CD4-positive, alpha-beta T cell treated with Interleukin-15 for 1 hour (primary cell): ENCODE results near the gene ADAMTS3.

ENCODE experiments used
- DNase-seq: peaks from one replicate; pipeline ENCODE4 v3.0.0-alpha.2; 2020

Gene ADAMTS3

GRCh38 chr4:72391281-72391680 is 177.7 kb downstream of the ADAMTS3 start:
- no peak for DNase-seq

GRCh38 chr4:72390409-72390808 is 178.6 kb downstream of the ADAMTS3 start:
- DNase-seq = no peak

- no peak for DNase-seq
These were observed 180.5 kb downstream of the ADAMTS3 start for GRCh38 chr4:72388521-72388920.

- DNase-seq = no peak
These were observed 181.1 kb downstream of the ADAMTS3 start for GRCh38 chr4:72387959-72388358.

- no peak for DNase-seq
These were observed 185.6 kb downstream of the ADAMTS3 start for GRCh38 chr4:72383439-72383838.

- DNase-seq = no peak
These were observed 190.1 kb downstream of the ADAMTS3 start for GRCh38 chr4:72378901-72379300.

GRCh38 chr4:72377491-72378194 is 191.4 kb downstream of the ADAMTS3 start:
- DNase-seq = no peak

GRCh38 chr4:72376901-72377300 is 192.1 kb downstream of the ADAMTS3 start:
- no peak for DNase-seq

- no peak for DNase-seq
These were observed 193.8 kb downstream of the ADAMTS3 start for GRCh38 chr4:72375073-72375736.

GRCh38 chr4:72374159-72374558 is 194.9 kb downstream of the ADAMTS3 start:
- DNase-seq = no peak

GRCh38 chr4:72366601-72367000 is 202.4 kb downstream of the ADAMTS3 start:
- DNase-seq = no peak

GRCh38 chr4:72365981-72366380 is 203.0 kb downstream of the ADAMTS3 start:
- DNase-seq = no peak

- DNase-seq = no peak
These were observed 204.0 kb downstream of the ADAMTS3 start for GRCh38 chr4:72365016-72365415.

- no peak for DNase-seq
These were observed 208.9 kb downstream of the ADAMTS3 start for GRCh38 chr4:72360075-72360474.

- no peak for DNase-seq
These were observed 210.5 kb downstream of the ADAMTS3 start for GRCh38 chr4:72358483-72358882.

- no peak for DNase-seq
These were observed 211.1 kb downstream of the ADAMTS3 start for GRCh38 chr4:72357908-72358307.

GRCh38 chr4:72352711-72353110 is 216.3 kb downstream of the ADAMTS3 start:
- DNase-seq = no peak

- no peak for DNase-seq
These were observed 217.5 kb downstream of the ADAMTS3 start for GRCh38 chr4:72351521-72351920.

- DNase-seq = no peak
These were observed 220.3 kb downstream of the ADAMTS3 start for GRCh38 chr4:72348701-72349100.

GRCh38 chr4:72344418-72344817 is 224.6 kb downstream of the ADAMTS3 start:
- DNase-seq = no peak

GRCh38 chr4:72341432-72341820 is 227.6 kb downstream of the ADAMTS3 start:
- no peak for DNase-seq

GRCh38 chr4:72340803-72341431 is 228.1 kb downstream of the ADAMTS3 start:
- no peak for DNase-seq

- no peak for DNase-seq
These were observed 231.0 kb downstream of the ADAMTS3 start for GRCh38 chr4:72338060-72338459.

GRCh38 chr4:72330381-72330780 is 238.6 kb downstream of the ADAMTS3 start:
- no peak for DNase-seq
